CD4-positive, CD25-positive, alpha-beta regulatory T cell (primary cell): Measurements from ENCODE around the gene PTPN7. TPM values are rescaled to one million over a fixed set of nuclear protein-coding genes. Genes with fewer than 3 reads are reported as not detected.

Source experiments
- ATAC-seq, 2 donors: fragments of 150-1000 bp; cut with Tn5 transposase; one replicate each; pipeline ENCODE4 v1.10.0; 2021; ENCODE audit warnings: low read depth in 2 of 2, moderate number of reproducible peaks in 2 of 2, moderate library complexity in 1 of 2
- DNase-seq, 3 donors: peaks; one replicate each; pipeline versions ENCODE4 v3.0.0 to v3.0.0-alpha.2; 2012 to 2022; ENCODE audit warnings: mixed read lengths in 1 of 3
- H3K27ac ChIP-seq: one replicate; pipeline ENCODE4 v1.7.0; 2013; ENCODE audit warnings: mild to moderate bottlenecking, low read length; ENCODE audit not compliant: insufficient read depth, poor library complexity, severe bottlenecking
- H3K27me3 ChIP-seq: one replicate; pipeline ENCODE4 v1.7.0; 2013; ENCODE audit warnings: low read length; ENCODE audit not compliant: control insufficient read depth, insufficient read depth
- H3K36me3 ChIP-seq: one replicate; pipeline ENCODE4 v1.7.0; 2013; ENCODE audit warnings: mild to moderate bottlenecking, low read length, moderate library complexity; ENCODE audit not compliant: control insufficient read depth, insufficient read depth
- H3K4me1 ChIP-seq: 2 replicates; pipeline ENCODE4 v1.7.0; 2013; ENCODE audit warnings: mild to moderate bottlenecking, low read length; ENCODE audit not compliant: insufficient read depth, control insufficient read depth, poor library complexity, severe bottlenecking
- H3K4me3 ChIP-seq: one replicate; pipeline ENCODE4 v1.7.0; 2013; ENCODE audit warnings: low read depth, mild to moderate bottlenecking, low read length, moderate library complexity
- H3K9me3 ChIP-seq, 2 experiments: 1 replicate in 1 of 2; 2 replicates in 1 of 2; pipeline ENCODE4 v1.7.0; 2013; ENCODE audit warnings: low read length in 2 of 2, mild to moderate bottlenecking in 1 of 2, moderate library complexity in 1 of 2; ENCODE audit not compliant: control insufficient read depth in 2 of 2
- H3K27ac Mint-ChIP-seq, 3 donors: one replicate each; pipeline ENCODE4 v1.8.0; 2020 to 2022; ENCODE audit warnings: mild to moderate bottlenecking in 3 of 3, mixed read lengths in 3 of 3, moderate library complexity in 2 of 3
- H3K27me3 Mint-ChIP-seq: one replicate; pipeline ENCODE4 v1.8.0; 2022; ENCODE audit warnings: mild to moderate bottlenecking, mixed read lengths
- H3K36me3 Mint-ChIP-seq: one replicate; pipeline ENCODE4 v1.8.0; 2020; ENCODE audit warnings: mixed read lengths
- H3K4me1 Mint-ChIP-seq, 4 donors: one replicate each; pipeline ENCODE4 v1.8.0; 2020 to 2022; ENCODE audit warnings: mixed read lengths in 4 of 4, mild to moderate bottlenecking in 1 of 4
- H3K4me3 Mint-ChIP-seq, 4 donors: one replicate each; pipeline ENCODE4 v1.8.0; 2020 to 2022; ENCODE audit warnings: mild to moderate bottlenecking in 4 of 4, mixed read lengths in 4 of 4, moderate library complexity in 3 of 4
- H3K9me3 Mint-ChIP-seq, 7 donors: one replicate each; pipeline ENCODE4 v1.8.0; 2020 to 2022; ENCODE audit warnings: mixed read lengths in 7 of 7, mild to moderate bottlenecking in 3 of 7, moderate library complexity in 2 of 7
- polyA plus RNA-seq, 4 donors: library from polyadenylated mRNA; unstranded; fragments of 300-500 nt; fragmentation: Illumina TruSeq; gene quantifications; one replicate each; pipeline ENCODE4 v1.2.3, GENCODE V29; 2021
- total RNA-seq: library from RNA; stranded (reverse); gene quantifications from one replicate; pipeline ENCODE4 v1.2.3, GENCODE V29; 2022

Gene PTPN7
- total and polyA plus RNA-seq, 5 donors from 2014 or later, result 57.5 to 124 (median 78.0) TPM

GRCh38 chr1:202179828-202180750 is 19.7 kb upstream of the PTPN7 start:
- no peak for ATAC-seq
- H3K4me1 Mint-ChIP-seq, result peaks cover 0 to 14% (median 5%) of the 10 kb centered on the region in 4 donors
- peak overlapping the region in 1 of 3 donors; percentile 59 for H3K27ac Mint-ChIP-seq
- DNase-seq, result no peak
- Histone ChIP-seq H3K27ac (no peak overlapping the region), H3K27me3 (no peaks in the 10 kb centered on the region), H3K4me1 (no peaks in the 10 kb centered on the region), H3K36me3 (no peaks in the 10 kb centered on the region), H3K9me3 (no peaks in the 10 kb centered on the region), H3K4me3 (no peak overlapping the region)
- no peak overlapping the region for H3K4me3 Mint-ChIP-seq
- H3K9me3 Mint-ChIP-seq, result no peaks in the 10 kb centered on the region
- peaks cover 4% of the 10 kb centered on the region for H3K27me3 Mint-ChIP-seq
- H3K36me3 Mint-ChIP-seq, result no peaks in the 10 kb centered on the region

GRCh38 chr1:202176949-202177927 is 16.8 kb upstream of the PTPN7 start:
- ATAC-seq, result no peak

GRCh38 chr1:202173993-202174392 is 13.6 kb upstream of the PTPN7 start:
- H3K4me3 ChIP-seq, result no peak overlapping the region
- no peak overlapping the region for H3K27ac ChIP-seq
- H3K4me1 ChIP-seq, result no peaks in the 10 kb centered on the region
- H3K9me3 Mint-ChIP-seq, result no peaks in the 10 kb centered on the region
- ATAC-seq (no peak), DNase-seq (no peak)
- H3K27me3 ChIP-seq, result no peaks in the 10 kb centered on the region
- no peaks in the 10 kb centered on the region for H3K36me3 Mint-ChIP-seq
- no peak overlapping the region for H3K4me3 Mint-ChIP-seq
- no peaks in the 10 kb centered on the region for H3K36me3 ChIP-seq
- no peaks in the 10 kb centered on the region for H3K27me3 Mint-ChIP-seq
- peaks cover 0 to 2% (median 0%) of the 10 kb centered on the region in 4 donors for H3K4me1 Mint-ChIP-seq
- H3K9me3 ChIP-seq, result no peaks in the 10 kb centered on the region
- no peak overlapping the region for H3K27ac Mint-ChIP-seq

More at GRCh38 chr1:202176949-202177927, 16.8 kb upstream of the PTPN7 start:
- Histone ChIP-seq H3K27ac (no peak overlapping the region), H3K36me3 (no peaks in the 10 kb centered on the region), H3K27me3 (no peaks in the 10 kb centered on the region), H3K9me3 (no peaks in the 10 kb centered on the region), H3K4me3 (no peak overlapping the region), H3K4me1 (no peaks in the 10 kb centered on the region)
- no peak overlapping the region for H3K27ac Mint-ChIP-seq
- no peaks in the 10 kb centered on the region for H3K9me3 Mint-ChIP-seq
- peaks cover 0 to 5% (median 2%) of the 10 kb centered on the region in 4 donors for H3K4me1 Mint-ChIP-seq
- H3K27me3 Mint-ChIP-seq, result no peaks in the 10 kb centered on the region
- H3K36me3 Mint-ChIP-seq, result no peaks in the 10 kb centered on the region
- no peak overlapping the region for H3K4me3 Mint-ChIP-seq
- no peak for DNase-seq

- Mint-ChIP-seq H3K4me1 (peaks cover 0 to 2% (median under 1%) of the 10 kb centered on the region in 4 donors), H3K36me3 (no peaks in the 10 kb centered on the region), H3K27ac (no peak overlapping the region), H3K9me3 (no peaks in the 10 kb centered on the region), H3K27me3 (no peaks in the 10 kb centered on the region), H3K4me3 (no peak overlapping the region)
- DNase-seq, result peak in 1 of 3 donors; percentile 39
- no peaks in the 10 kb centered on the region for H3K27me3 ChIP-seq
- no peaks in the 10 kb centered on the region for H3K9me3 ChIP-seq
- no peak overlapping the region for H3K27ac ChIP-seq
- H3K4me1 ChIP-seq, result no peaks in the 10 kb centered on the region
- no peaks in the 10 kb centered on the region for H3K36me3 ChIP-seq
- ATAC-seq, result no peak
- H3K4me3 ChIP-seq, result no peak overlapping the region
Measured at GRCh38 chr1:202172015-202172355, 11.6 kb upstream of the PTPN7 start.

- Mint-ChIP-seq H3K27ac (peak overlapping the region in 1 of 3 donors; percentile 56), H3K9me3 (no peaks in the 10 kb centered on the region), H3K4me1 (peaks cover 0 to 7% (median 3%) of the 10 kb centered on the region in 4 donors), H3K4me3 (no peak overlapping the region), H3K36me3 (no peaks in the 10 kb centered on the region), H3K27me3 (no peaks in the 10 kb centered on the region)
- H3K9me3 ChIP-seq, result no peaks in the 10 kb centered on the region
- no peak for DNase-seq
- no peaks in the 10 kb centered on the region for H3K4me1 ChIP-seq
- no peak overlapping the region for H3K4me3 ChIP-seq
- no peak overlapping the region for H3K27ac ChIP-seq
- no peak for ATAC-seq
- no peaks in the 10 kb centered on the region for H3K36me3 ChIP-seq
- H3K27me3 ChIP-seq, result no peaks in the 10 kb centered on the region
Measured at GRCh38 chr1:202171292-202172014, 11.1 kb upstream of the PTPN7 start.

- Mint-ChIP-seq H3K27ac (no peak overlapping the region), H3K27me3 (no peaks in the 10 kb centered on the region), H3K4me1 (peaks cover 0 to 14% (median 3%) of the 10 kb centered on the region in 4 donors), H3K4me3 (no peak overlapping the region), H3K36me3 (no peaks in the 10 kb centered on the region), H3K9me3 (no peaks in the 10 kb centered on the region)
- H3K36me3 ChIP-seq, result no peaks in the 10 kb centered on the region
- DNase-seq (peak in 1 of 3 donors; percentile 41), ATAC-seq (no peak)
- H3K27ac ChIP-seq, result no peak overlapping the region
- no peak overlapping the region for H3K4me3 ChIP-seq
- no peaks in the 10 kb centered on the region for H3K27me3 ChIP-seq
- H3K4me1 ChIP-seq, result peaks cover 5% of the 10 kb centered on the region
- H3K9me3 ChIP-seq, result no peaks in the 10 kb centered on the region
Measured at GRCh38 chr1:202170726-202171125, 10.3 kb upstream of the PTPN7 start.

- Mint-ChIP-seq H3K36me3 (no peaks in the 10 kb centered on the region), H3K27me3 (no peaks in the 10 kb centered on the region), H3K4me3 (no peak overlapping the region), H3K9me3 (no peaks in the 10 kb centered on the region), H3K27ac (peak overlapping the region in 1 of 3 donors; percentile 51), H3K4me1 (peaks cover 0 to 33% (median 12%) of the 10 kb centered on the region in 4 donors)
- Histone ChIP-seq H3K36me3 (no peaks in the 10 kb centered on the region), H3K27me3 (no peaks in the 10 kb centered on the region), H3K4me1 (peaks cover 24% of the 10 kb centered on the region), H3K9me3 (no peaks in the 10 kb centered on the region), H3K4me3 (no peak overlapping the region), H3K27ac (no peak overlapping the region)
- DNase-seq (no peak), ATAC-seq (no peak)
Measured at GRCh38 chr1:202168861-202169260, 8.5 kb upstream of the PTPN7 start.
